ENCODE data around the gene GNGT1.

Gene GNGT1

DNA sequence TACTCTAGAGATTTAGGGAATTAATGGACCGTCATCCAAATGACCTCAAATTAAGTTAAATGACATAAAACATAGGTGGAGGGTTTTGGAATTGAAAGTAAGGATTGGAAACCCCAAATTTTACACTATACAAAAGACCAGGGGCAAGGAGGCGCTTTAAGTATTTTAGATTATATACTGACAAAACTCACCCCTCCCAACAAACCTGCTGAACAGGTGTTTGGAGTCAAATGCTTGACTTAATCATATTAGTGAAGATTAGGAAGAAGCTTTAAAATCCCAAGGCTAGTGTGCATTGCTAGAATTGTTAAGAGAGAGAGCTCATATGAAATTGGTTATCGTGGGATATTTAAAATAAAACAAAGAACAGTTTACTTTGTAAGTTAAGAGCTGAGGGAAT lies at the start of gene GNGT1:
GNGT1 (plus strand) TSS at position 301 of the 400 bp plus-strand sequence. CDS start 180 bp downstream, outside the sequence.
- no peak within 1 kb of the TSS for H3K4me3 Mint-ChIP-seq
- peaks cover 2% of the 10 kb centered on the region for H3K27me3 Mint-ChIP-seq
- ATAC-seq (no peak), DNase-seq (no peak)
- no peaks in the 10 kb centered on the region for H3K4me1 Mint-ChIP-seq
- no peaks in the 10 kb centered on the region for H3K36me3 Mint-ChIP-seq (ENCODE audit: low read depth)
- no peak within 1 kb of the TSS for H3K27ac Mint-ChIP-seq
- H3K9me3 Mint-ChIP-seq: no peaks in the 10 kb centered on the region

DNA sequence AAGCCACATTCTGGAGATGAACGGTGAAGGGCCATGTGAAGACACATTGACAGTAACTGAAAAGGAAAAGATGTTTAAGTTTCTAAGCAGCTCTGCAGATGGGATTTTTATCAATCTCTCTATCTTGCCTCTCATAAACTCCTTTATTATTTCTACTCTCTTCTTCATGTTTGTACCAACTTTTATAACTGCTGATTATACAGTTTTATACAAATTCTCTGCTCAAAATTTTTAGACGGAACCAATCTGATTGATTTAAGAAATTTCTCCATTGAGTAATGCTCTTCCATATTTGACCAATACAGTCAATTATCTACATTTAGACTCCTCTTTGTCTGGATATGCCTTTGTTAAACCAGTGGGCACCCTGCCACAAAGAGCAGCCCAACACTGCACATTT lies 47.5 kb upstream of the GNGT1 start:
- ATAC-seq: no peak
- DNase-seq: no peak
- Mint-ChIP-seq H3K27ac (no peak overlapping the region), H3K4me1 (no peaks in the 10 kb centered on the region), H3K27me3 (no peaks in the 10 kb centered on the region), H3K4me3 (no peak overlapping the region), H3K9me3 (no peaks in the 10 kb centered on the region), H3K36me3 (ENCODE audit: low read depth) (no peaks in the 10 kb centered on the region)

DNA sequence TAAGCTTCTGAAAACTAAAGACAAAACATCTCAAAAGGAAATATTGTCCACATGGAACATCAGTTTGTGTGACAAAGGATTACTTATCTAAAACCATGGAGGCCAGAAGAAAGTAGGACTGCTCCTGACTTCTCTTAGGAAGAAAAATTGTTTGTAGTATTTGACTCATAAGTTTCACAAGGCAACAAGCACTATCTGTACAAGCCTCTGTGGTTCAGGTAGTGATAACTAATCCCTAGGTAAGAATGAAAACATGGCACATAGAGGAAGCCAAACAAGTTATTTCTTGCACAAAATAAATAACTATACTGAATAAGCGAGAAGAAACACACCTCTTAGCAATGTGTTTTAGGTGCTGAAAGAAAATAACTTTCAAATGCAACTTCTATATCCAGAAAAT lies 46.1 kb upstream of the GNGT1 start:
- no peak for DNase-seq
- Mint-ChIP-seq H3K9me3 (no peaks in the 10 kb centered on the region), H3K4me3 (no peak overlapping the region), H3K27ac (no peak overlapping the region), H3K27me3 (no peaks in the 10 kb centered on the region), H3K36me3 (ENCODE audit: low read depth) (no peaks in the 10 kb centered on the region), H3K4me1 (no peaks in the 10 kb centered on the region)
- ATAC-seq: no peak

DNA sequence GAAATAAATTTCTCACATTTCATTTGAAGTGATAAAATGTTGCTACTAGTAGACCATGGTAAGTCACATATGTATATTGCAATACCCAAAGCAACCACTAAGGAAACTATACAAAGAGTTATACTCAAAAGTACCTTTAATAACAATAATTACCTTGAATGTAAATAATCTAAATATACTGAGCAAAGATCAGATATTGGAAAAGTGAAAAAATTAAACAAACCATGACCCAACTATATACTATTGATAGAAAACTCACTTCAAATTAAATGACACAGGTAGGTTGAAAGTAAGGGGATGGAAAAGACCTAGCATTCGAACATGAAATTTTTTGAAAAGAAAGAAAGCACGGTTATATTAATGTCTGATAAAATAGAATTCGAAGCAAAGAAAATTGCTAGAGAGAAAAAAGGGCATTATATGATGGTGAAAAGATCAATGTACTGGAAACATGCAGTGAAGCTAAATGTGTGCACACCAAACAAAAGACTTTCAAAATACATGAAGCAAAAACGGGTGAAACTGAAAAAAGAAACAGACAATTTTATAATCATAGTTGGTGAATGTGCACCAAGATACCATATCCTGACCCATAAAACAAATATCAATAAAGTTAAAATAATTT lies 44.9 kb upstream of the GNGT1 start:
- no peak overlapping the region for H3K27ac Mint-ChIP-seq
- no peak for DNase-seq
- no peak for ATAC-seq
- no peak overlapping the region for H3K4me3 Mint-ChIP-seq
- H3K9me3 Mint-ChIP-seq: no peaks in the 10 kb centered on the region
- H3K36me3 Mint-ChIP-seq (ENCODE audit: low read depth): no peaks in the 10 kb centered on the region
- H3K4me1 Mint-ChIP-seq: no peaks in the 10 kb centered on the region
- H3K27me3 Mint-ChIP-seq: no peaks in the 10 kb centered on the region

DNA sequence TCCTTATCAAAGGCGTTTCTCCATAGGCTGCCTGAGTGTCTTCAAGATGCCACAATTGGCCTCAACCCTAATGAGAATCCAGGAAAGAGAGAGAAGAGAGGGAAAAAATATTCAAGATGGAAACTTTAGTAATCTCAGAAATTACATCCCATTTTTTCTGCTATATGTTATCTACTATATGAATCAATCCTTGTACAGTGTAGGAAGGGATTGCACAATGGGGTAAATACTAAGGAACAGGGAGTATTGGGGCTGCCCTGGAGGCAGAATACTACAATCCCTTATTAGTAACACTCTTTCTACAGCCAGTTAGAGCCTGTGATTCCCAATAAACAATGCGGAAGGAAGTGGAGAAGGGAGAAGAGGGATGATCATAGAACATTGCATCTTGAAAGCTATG lies 43.7 kb upstream of the GNGT1 start:
- DNase-seq (no peak), ATAC-seq (no peak)
- Mint-ChIP-seq H3K4me1 (no peaks in the 10 kb centered on the region), H3K27me3 (no peaks in the 10 kb centered on the region), H3K36me3 (ENCODE audit: low read depth) (no peaks in the 10 kb centered on the region), H3K4me3 (no peak overlapping the region), H3K9me3 (no peaks in the 10 kb centered on the region), H3K27ac (no peak overlapping the region)

DNA sequence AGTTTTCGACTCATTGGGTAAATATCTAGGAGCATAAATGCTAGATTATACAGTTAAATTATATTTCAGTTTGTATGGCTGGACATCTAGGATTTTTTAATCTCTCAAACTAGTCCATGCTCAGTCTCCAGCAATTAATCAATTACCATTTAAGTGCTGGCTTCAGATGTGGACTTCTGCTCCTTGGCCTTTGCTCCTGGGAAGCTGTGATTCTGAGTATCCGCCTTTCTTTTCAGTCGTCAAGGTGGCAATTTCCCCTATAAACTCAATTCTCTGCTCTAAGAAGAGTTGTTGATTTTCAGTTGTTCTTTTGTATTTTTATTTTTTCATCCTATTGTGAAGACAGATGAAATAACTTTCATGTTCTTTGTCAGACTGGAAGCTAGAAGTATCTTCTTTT lies 39.5 kb upstream of the GNGT1 start:
- no peaks in the 10 kb centered on the region for H3K9me3 Mint-ChIP-seq
- no peaks in the 10 kb centered on the region for H3K36me3 Mint-ChIP-seq (ENCODE audit: low read depth)
- no peak for ATAC-seq
- H3K27ac Mint-ChIP-seq: no peak overlapping the region
- no peaks in the 10 kb centered on the region for H3K4me1 Mint-ChIP-seq
- no peak overlapping the region for H3K4me3 Mint-ChIP-seq
- DNase-seq: no peak
- H3K27me3 Mint-ChIP-seq: peaks cover 2% of the 10 kb centered on the region

DNA sequence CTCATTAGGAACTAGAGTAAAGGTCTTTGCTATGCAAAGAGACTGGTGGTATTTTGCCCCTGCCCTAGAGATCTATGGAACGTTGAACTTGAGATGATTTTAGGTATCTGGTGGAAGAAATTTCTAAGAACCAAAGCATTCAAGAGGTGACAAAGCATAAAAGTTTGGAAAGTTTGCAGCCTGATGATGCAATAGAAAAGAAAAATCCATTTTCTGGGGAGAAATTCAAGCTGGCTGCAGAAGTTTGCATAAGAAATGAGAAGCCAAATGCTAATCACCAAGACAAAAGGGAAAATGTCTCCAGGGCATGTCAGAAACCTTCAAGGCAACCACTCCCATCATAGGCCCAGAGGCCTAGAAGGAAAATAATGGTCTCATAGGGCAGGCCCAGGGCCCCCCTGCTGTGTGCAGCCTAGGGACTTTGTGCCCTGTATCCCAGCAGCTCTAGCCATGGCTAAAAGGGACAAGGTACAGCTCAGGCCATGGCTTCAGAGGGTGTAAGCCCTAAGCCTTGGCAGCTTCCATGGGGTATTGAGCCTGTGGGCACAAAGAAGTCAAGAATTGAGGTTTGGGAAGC lies 32.3 kb upstream of the GNGT1 start:
- no peak overlapping the region for H3K27ac Mint-ChIP-seq
- H3K4me1 Mint-ChIP-seq: no peaks in the 10 kb centered on the region
- no peak overlapping the region for H3K4me3 Mint-ChIP-seq
- peaks cover 2% of the 10 kb centered on the region for H3K27me3 Mint-ChIP-seq
- peaks cover 4% of the 10 kb centered on the region for H3K9me3 Mint-ChIP-seq
- H3K36me3 Mint-ChIP-seq (ENCODE audit: low read depth): no peaks in the 10 kb centered on the region
- DNase-seq (no peak), ATAC-seq (no peak)

DNA sequence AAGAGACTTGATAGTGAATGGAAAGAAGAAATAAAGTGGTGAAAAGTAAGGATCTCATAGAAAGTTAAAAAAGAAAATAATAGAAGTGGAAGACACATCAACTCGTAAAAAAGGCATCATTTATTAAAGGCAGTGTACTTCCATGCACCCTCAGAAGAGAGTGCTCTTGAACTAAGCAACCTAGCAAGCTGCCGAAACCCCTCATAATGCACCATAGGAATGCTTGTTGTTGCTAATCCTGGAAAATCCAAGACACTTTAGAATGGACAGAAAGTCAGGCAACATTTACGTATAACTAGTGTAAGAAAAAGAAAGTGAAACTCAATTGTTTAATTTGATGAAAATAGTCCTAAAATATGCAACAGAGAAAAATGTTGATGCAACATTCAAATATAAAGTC lies 28.6 kb upstream of the GNGT1 start:
- H3K9me3 Mint-ChIP-seq: peaks cover 9% of the 10 kb centered on the region

DNA sequence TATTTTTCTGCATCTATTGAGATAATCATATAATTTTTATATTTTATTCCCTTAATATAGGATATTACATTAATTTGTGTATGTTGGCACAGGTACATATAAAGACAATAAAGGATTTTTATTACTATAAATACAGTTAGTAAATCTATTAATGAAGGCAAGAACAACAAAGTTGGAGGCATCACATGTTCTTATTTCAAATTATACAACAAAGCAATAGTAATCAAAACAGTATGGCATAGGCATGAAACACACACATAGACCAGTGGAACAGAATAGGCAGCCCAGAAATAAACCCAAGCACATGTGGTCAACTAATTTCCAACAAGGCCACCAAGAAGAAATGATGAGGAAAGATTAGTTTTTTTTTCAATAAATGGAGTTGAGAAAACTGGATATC lies 27.0 kb upstream of the GNGT1 start:
- Mint-ChIP-seq H3K4me1 (no peaks in the 10 kb centered on the region), H3K36me3 (ENCODE audit: low read depth) (no peaks in the 10 kb centered on the region), H3K4me3 (no peak overlapping the region), H3K27ac (no peak overlapping the region), H3K27me3 (no peaks in the 10 kb centered on the region), H3K9me3 (peaks cover 7% of the 10 kb centered on the region)
- DNase-seq: no peak
- ATAC-seq: no peak

More for the DNA sequence above, 28.6 kb upstream of the GNGT1 start:
- no peaks in the 10 kb centered on the region for H3K27me3 Mint-ChIP-seq
- H3K4me3 Mint-ChIP-seq: no peak overlapping the region
- ATAC-seq (no peak), DNase-seq (no peak)
- no peaks in the 10 kb centered on the region for H3K4me1 Mint-ChIP-seq
- no peak overlapping the region for H3K27ac Mint-ChIP-seq
- no peaks in the 10 kb centered on the region for H3K36me3 Mint-ChIP-seq (ENCODE audit: low read depth)

DNA sequence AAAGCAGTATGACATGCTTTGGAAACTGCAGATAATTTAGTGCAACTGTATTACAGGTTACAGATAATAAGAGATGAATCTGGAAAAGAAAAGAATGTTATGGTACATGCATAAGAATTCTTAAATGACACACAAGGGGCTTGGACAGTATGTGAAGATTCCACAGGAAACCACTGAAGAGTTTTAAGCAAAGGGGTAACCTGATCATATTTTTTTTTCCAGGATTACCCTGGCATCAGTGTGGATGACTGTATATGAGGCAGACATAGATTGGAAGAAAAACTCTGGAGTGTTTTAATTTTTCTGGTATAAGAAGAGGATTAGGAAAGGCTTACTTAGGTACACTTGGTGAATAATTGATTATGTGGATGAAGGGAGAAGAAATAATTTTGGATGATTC lies 23.9 kb upstream of the GNGT1 start:
- DNase-seq (no peak), ATAC-seq (no peak)
- Mint-ChIP-seq H3K9me3 (peaks cover 7% of the 10 kb centered on the region), H3K4me3 (no peak overlapping the region), H3K27me3 (peaks cover 5% of the 10 kb centered on the region), H3K36me3 (ENCODE audit: low read depth) (no peaks in the 10 kb centered on the region), H3K4me1 (no peaks in the 10 kb centered on the region), H3K27ac (no peak overlapping the region)

DNA sequence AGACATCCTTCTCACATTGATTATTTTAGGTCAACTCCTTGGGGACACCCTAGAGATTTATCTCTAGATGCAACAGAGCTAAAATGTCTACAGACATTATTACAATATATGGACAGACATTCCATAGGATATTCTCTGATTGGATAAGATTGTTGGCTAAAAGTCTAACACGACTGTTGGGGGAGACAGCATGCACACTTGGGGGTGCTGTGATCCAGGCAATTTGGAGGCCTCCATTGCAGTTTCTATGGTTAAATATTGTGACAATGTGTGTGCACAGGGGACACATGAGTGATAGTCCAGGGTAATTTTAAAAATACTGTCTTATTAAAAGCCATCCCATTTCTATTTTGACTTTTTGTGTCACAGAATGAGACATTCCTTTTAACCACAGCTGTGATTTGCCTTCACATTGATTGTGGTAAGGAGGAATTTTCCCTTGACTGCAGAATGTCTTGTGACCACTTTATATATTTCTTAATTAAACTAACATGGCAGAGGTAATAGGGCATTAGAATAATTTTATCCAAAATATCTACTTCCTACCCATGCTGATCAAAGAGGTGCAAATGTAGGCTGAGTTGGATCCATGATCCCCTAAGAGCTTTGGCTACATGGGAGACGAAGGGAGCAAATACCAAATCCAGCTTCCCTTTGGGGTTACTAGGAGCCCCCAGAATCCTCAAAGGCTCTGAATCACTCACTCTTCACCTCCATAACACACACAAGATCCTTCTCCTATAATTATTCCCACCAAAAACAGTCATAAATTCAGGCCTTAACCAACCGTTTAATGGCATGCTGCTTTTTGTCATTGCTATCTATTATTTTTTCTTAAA lies 23.1 kb upstream of the GNGT1 start:
- H3K36me3 Mint-ChIP-seq (ENCODE audit: low read depth): no peaks in the 10 kb centered on the region
- H3K9me3 Mint-ChIP-seq: peaks cover 7% of the 10 kb centered on the region
- H3K27ac Mint-ChIP-seq: no peak overlapping the region
- no peak overlapping the region for H3K4me3 Mint-ChIP-seq
- no peak for ATAC-seq
- DNase-seq: no peak
- no peaks in the 10 kb centered on the region for H3K4me1 Mint-ChIP-seq
- peaks cover 13% of the 10 kb centered on the region for H3K27me3 Mint-ChIP-seq

DNA sequence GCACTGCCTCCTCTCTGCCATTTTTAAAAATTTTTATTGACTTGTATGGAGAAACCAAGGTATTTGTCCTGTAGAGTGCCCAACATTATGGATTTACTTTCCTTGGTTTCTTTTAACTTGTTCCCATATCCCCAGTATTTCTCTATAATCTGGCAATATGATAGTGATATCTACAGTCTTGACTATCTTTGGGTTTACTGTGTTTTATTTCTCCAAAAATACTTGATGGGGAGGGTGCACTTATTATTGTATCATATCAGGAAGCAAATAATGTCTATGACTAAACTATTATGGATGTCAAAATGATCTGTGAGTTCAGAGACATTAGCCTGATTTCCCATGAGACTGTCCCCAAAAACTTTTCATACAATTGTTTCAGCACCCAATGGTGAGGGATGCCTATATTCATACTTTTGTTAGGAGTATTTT lies 22.4 kb upstream of the GNGT1 start:
- Mint-ChIP-seq H3K4me3 (no peak overlapping the region), H3K4me1 (no peaks in the 10 kb centered on the region), H3K27me3 (peaks cover 18% of the 10 kb centered on the region), H3K36me3 (ENCODE audit: low read depth) (no peaks in the 10 kb centered on the region), H3K9me3 (peaks cover 7% of the 10 kb centered on the region), H3K27ac (no peak overlapping the region)
- DNase-seq (no peak), ATAC-seq (no peak)

DNA sequence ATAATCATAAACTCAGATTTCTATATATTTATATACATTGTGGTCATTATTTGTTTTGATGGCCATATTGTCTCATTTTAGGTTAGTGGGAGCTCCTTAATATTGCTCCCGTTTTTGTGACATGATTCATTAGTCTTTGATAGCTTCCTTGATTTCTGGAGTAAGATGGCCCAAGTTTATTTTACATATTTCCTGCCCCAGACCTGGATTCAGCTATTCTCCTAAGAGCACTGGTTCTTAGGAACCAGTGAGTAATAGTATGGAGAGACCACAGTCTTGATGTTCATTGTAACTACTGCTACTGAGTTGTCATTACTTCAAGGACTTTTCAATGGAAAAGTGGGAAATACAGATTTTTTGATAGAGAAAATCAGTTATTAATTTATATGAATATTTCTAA lies 21.8 kb upstream of the GNGT1 start:
- ATAC-seq (no peak), DNase-seq (no peak)
- H3K9me3 Mint-ChIP-seq: peaks cover 4% of the 10 kb centered on the region
- no peaks in the 10 kb centered on the region for H3K36me3 Mint-ChIP-seq (ENCODE audit: low read depth)
- peaks cover 23% of the 10 kb centered on the region for H3K27me3 Mint-ChIP-seq
- peaks cover under 1% of the 10 kb centered on the region for H3K4me1 Mint-ChIP-seq
- H3K4me3 Mint-ChIP-seq: no peak overlapping the region
- no peak overlapping the region for H3K27ac Mint-ChIP-seq

DNA sequence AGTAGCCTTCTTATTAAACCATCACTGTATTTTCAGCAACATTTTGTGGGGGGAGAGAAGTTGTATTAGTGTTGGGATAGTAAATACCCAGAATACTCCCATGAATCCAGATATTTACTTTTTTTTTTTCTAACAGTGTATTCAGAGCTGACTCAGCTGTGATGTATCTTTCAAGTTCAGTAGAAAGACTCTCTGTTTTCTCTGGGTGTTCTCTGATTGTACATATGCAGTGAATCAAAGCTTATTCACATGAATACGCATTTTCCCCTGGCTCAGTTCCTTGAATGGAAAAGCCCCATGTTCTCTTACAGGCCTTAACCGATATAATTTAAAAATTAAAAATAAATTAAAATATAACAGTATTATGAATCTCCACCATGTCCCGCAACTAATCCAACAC lies 17.1 kb upstream of the GNGT1 start:
- H3K27ac Mint-ChIP-seq: no peak overlapping the region
- DNase-seq: no peak
- H3K4me3 Mint-ChIP-seq: no peak overlapping the region
- H3K4me1 Mint-ChIP-seq: peaks cover 14% of the 10 kb centered on the region
- peaks cover 54% of the 10 kb centered on the region for H3K27me3 Mint-ChIP-seq
- no peak for ATAC-seq
- no peaks in the 10 kb centered on the region for H3K36me3 Mint-ChIP-seq (ENCODE audit: low read depth)
- no peaks in the 10 kb centered on the region for H3K9me3 Mint-ChIP-seq

DNA sequence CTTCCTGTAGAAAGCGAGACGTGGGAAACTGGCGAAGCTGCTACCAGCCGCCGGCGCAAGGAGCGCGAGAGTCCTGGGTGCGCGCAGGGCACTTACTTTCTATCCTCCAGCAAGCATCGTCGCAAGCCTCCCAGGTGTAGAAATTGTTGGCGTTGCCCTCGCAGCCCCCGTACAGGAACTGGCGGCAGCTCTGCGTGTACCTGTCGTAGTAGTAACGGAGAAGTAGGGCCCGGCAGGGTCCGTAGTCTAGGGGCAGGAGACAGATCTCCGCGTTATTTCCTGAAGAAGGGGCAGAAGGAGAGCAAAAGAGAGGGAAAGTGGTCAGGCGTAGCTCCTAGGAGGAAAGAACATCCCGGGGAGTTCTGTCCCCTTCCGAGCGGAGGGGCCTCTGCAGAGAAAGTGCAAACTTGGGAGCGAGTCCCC lies 16.3 kb upstream of the GNGT1 start:
- DNase-seq: no peak
- Mint-ChIP-seq H3K27ac (no peak overlapping the region), H3K4me1 (peaks cover 14% of the 10 kb centered on the region), H3K27me3 (peaks cover 54% of the 10 kb centered on the region), H3K4me3 (peak overlapping the region; percentile 69), H3K9me3 (no peaks in the 10 kb centered on the region), H3K36me3 (ENCODE audit: low read depth) (no peaks in the 10 kb centered on the region)
- peak; percentile 10 for ATAC-seq

Data from activated naive CD8-positive, alpha-beta T cell treated with anti-CD3 and anti-CD28 coated beads, Interleukin-2, amount 50 U/mL, for 24 hours (primary cell).